Sciatic nerve (tissue), 2 donors: ENCODE results near the gene CTSC. TPM values are rescaled to one million over a fixed set of nuclear protein-coding genes. Genes with fewer than 3 reads are reported as not detected.

Experiments
- ATAC-seq: fragments of 200-7000 bp; cut with Tn5 transposase; one replicate; pipeline ENCODE4 v1.9.1; 2020; ENCODE audit warnings: mild to moderate bottlenecking, moderate library complexity
- DNase-seq: peaks from one replicate; pipeline ENCODE4 v3.0.0-alpha.2; 2020; ENCODE audit warnings: low spot score
- intact Hi-C: fragments of 100-400 bp; cut with DNase I; formaldehyde crosslinking; loops from one replicate; pipeline ENCODE4 v1.14.2; 2022
- total RNA-seq: library from RNA; stranded (reverse); fragmentation: NEBNext Ultra II Directional; extraction: Animal tissue kit (Norgen Biotek cat#: 25700); gene quantifications from one replicate; pipeline ENCODE4 v1.2.1, GENCODE V29; 2021
- donor health status: DM: no; HTN: no; CAD: no.
- donor health status: DM: no; HTN: no; CAD: no.

The CTSC gene
- total RNA-seq, 1 donor from 2014 or later: 85.2 TPM

- intact Hi-C loops: no loop called here
- ATAC-seq (no peak), DNase-seq (no peak)
Observed at GRCh38 chr11:88297863-88298262, 39.7 kb downstream of the CTSC start.

DNA sequence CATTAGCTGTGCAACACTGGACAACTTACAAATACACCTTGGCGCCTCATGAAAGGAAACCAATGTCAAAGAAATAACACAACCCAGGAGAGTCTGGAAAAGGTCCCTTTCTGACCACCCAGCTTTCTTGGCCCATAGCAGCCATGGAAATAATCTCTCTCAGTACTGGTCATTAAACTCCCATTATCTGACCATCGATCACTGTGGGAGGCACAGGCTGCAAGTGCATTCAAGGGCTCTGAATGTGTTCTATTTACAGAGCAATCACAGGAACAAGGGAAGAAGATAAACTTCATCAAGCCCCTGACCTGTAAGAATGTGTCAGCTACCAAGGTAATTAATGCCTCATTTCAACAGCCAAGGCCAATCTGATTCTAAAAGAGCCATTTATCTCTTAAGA, 40.1 kb downstream of the CTSC start:
- ATAC-seq (no peak), DNase-seq (no peak)
- intact Hi-C loops: no loop called here

- ATAC-seq: no peak
- intact Hi-C loops: no loop called here
- DNase-seq: no peak
Observed at GRCh38 chr11:88295028-88295427, 42.5 kb downstream of the CTSC start.

DNA sequence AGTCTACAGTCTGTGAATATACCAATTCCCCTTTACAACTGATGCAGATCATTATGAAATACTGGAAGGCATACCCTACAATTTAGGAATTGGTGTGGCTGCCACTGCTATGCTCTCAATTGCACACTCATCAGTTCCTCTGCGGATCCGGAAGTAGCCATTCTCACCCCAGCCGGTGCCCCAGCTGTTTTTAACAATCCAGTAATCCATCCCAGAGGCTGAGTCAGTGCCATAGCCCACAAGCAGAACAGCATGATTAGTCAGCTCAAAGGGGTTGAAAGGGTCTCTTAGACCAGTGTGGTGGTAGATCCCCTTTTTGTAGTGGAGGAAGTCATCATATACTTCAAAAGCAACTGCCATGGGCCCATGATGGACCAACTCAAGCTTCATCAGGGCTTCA, 43.6 kb downstream of the CTSC start:
- DNase-seq (no peak), ATAC-seq (no peak)
- intact Hi-C loops: no loop called here

DNA sequence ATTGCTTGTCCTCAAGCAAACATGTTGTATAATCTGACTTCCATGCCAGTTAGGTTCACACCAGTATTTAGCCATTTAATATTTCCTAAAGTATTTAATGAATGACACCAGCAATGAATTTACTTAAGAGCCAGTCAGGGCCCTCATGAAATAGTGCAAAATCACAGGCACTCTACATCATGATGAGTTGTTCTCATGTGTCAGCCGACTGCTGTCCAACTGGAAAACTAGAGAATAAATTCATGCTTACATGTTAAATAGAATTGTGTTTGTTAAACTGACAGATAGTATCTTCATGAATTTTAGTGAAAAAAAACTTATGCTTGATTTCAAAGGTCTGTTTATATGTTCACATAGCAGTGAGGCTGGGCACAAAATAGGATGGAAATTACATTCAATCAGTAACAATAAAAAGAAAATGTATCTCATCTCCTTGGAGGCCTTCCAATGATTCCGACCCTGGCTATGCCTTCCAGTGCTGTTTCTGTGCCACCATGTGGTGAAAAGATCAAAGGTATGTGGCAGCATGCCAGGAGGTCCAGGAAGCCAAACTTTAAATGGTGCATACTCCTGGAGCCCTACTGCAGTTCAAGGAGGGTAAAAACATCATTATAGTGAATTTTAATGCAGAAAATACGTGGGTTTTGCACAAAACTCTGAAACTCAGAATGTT, 45.2 kb downstream of the CTSC start:
- intact Hi-C loops: no loop called here
- ATAC-seq (no peak), DNase-seq (no peak)

DNA sequence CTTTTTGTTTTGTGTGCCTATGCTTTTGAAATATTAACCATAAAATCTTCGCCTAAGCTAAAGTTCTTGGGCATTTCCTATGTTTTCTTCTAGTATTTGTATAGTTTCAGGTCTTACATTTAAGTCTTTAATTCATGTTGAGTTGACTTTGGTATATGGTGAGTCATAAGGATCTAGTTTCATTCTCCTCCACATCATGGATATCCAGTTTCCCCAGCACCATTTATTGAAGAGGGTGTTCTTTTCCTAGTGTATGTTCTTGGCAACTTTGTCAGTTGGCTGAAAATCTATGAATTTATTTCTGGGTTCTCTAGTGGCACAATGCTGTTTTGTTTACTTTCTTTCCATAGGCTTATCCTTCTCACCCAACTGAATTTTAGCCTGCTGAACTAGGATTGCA, 49.0 kb downstream of the CTSC start:
- intact Hi-C loops: no loop called here
- DNase-seq: no peak
- ATAC-seq: no peak

- intact Hi-C loops: no loop called here
- ATAC-seq: peak; percentile 64
- no peak for DNase-seq
Observed at GRCh38 chr11:88284336-88285050, 53.0 kb downstream of the CTSC start.

- intact Hi-C loops: no loop called here
Observed at GRCh38 chr11:88282747-88283515, 54.6 kb downstream of the CTSC start.

DNA sequence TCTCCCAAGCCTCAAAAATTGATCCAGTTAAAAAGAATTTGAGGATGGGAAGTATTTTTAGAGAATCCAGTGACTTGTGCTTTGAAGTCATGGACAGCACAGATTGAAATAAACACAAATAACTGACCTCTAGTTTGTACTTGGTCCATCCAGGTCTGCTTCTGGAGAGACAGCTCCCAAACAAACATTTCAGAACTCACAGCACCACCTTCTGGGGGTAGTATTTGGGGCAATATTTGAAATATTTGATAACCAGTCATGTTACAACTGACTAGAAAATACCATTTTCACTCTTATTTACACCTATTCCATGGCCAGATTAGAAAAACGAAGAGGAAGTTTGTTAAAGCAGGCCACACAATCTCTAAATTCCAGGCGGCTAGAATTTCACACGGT, 56.2 kb downstream of the CTSC start:
- intact Hi-C loops: no loop called here
- ATAC-seq (no peak), DNase-seq (no peak)

More at GRCh38 chr11:88282747-88283515, 54.6 kb downstream of the CTSC start:
- DNase-seq (no peak), ATAC-seq (peak; percentile 46)

DNA sequence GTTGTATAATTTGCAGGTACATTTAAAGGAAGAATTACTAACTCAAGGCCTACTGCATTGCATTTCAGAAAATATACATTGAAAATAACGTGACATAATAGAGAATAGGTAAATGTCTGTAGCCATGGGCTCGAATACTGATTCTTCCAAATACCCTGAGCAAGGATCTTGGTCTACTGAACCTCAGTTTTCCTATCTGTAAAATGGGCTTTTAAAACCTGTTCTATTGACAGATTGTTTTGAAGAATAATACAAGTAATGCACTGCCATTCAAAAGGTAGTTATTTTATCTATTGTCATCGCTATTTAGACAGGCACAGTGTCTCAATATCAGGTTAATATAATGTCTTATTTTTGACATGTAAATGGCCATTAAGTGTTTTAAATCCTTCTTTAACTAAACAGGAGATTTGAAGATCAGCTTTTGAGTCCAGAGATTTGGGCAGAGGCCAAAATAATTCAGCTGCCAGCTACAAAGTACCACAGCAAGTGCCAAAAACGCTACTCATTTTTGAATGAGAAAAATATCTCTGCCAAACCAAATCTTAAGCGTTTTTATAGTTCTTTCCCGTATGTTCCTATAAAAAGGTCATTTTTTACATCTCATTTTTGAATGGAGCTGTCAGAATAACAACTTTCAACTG, 56.7 kb downstream of the CTSC start:
- DNase-seq (no peak), ATAC-seq (no peak)
- intact Hi-C loops: no loop called here

DNA sequence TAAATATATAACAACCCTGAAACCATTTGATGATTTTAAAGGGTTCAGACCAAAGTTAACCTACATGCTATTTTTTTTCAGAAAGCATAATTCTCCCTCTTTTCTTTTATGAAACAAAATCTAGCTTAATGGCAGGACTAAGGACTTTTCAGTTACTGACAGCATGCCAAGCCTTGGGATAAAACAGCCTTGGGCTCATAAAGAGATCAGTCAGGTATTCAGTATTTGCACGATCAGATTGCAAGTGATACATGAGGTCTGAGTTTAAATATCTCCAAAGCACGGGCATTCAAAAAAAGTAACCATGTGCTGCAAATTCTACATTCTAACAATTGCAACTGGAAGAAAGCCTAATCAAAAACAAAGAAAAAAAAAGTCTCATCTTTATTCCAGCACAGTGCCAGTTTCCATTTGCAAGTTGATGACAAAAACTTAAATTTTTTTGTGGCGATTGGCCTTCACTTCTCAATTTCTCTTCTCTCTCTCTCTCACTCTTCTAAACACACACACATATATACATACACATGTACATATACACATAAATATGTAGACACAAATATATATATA, 60.1 kb downstream of the CTSC start:
- intact Hi-C loops: no loop called here
- DNase-seq: no peak
- ATAC-seq: no peak

DNA sequence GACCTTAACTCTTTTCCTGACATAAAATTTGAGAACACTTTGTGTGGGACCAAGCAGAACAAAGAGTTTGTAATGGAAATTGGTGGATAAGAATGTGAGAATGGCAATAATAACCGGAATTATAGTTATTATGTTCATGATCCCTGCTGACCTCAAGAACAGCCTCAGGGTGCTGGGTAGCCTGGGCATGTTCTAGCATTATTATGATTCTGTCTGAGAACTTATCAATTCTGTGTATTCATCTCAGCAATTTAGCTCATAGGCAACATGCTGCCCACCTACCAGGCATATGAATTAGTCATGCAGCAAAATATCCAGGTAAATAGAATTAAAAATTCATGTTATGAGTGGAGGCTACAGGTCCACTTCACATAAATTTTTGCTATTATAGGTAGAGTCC, 61.9 kb downstream of the CTSC start:
- ATAC-seq (no peak), DNase-seq (no peak)
- intact Hi-C loops: no loop called here

- intact Hi-C loops: no loop called here
- ATAC-seq: peak; percentile 20
- DNase-seq: no peak
Observed at GRCh38 chr11:88266919-88267318, 70.6 kb downstream of the CTSC start.

DNA sequence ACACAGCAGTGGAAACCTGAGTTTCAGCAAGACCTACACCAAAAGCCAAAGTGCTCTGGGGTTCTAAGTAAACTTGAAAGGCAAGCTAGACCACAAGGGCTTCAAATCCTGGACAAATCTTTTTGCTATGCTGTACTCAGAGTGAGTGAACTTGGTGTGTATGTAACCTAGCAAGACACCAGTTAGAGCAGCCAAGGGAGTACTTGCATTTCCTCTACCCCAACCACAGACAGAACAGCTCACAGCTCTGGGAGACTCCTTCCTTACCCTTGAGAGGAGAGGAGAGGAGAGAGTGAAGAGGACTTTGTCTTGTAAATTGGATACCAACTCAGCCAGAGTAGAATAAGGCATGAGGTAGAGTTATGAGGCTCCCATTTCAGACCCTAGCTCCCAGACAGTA, 71.4 kb downstream of the CTSC start:
- ATAC-seq (no peak), DNase-seq (no peak)
- intact Hi-C loops: no loop called here

GRCh38 chr11:88259431-88259830, 78.1 kb downstream of the CTSC start:
- intact Hi-C loops: no loop called here
- ATAC-seq (no peak), DNase-seq (no peak)

DNA sequence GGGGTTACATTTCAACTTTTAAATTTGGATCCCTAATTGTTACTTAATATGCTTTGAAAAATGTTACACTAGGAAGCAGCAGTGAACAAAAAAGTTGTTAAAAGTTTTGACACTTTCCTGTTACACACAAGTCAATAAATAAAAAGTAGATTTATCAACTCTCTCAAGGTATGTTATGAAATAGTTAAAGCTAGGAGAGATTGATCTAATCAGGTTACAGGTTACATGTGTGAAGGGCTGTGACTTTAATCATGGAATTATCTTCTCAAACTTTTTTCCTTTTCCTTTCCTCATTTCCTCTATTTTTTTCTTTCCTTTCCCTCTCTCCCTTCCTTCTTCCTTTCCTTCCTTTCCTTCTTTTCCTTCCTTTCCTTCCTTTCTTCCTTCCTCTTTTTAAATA, 85.3 kb downstream of the CTSC start:
- ATAC-seq (no peak), DNase-seq (no peak)
- intact Hi-C loops: no loop called here

- DNase-seq: no peak
- ATAC-seq: no peak
- intact Hi-C loops: no loop called here
Observed at GRCh38 chr11:88250566-88251242, 86.8 kb downstream of the CTSC start.

GRCh38 chr11:88249706-88250105, 87.8 kb downstream of the CTSC start:
- ATAC-seq (no peak), DNase-seq (no peak)
- intact Hi-C loops: no loop called here

- intact Hi-C loops: no loop called here
- ATAC-seq (no peak), DNase-seq (no peak)
Observed at GRCh38 chr11:88246696-88247095, 90.8 kb downstream of the CTSC start.
